ENCODE measurements around the gene ATP5PB. TPM values are rescaled to one million over a fixed set of nuclear protein-coding genes. Genes with fewer than 3 reads are reported as not detected.

Gene ATP5PB
- total RNA-seq, 1 experiment from 2014 or later, result 323 TPM

GRCh38 chr1:111491070-111491469 is 41.8 kb downstream of the ATP5PB start:
- no peak overlapping the region for H3K4me2 ChIP-seq (ENCODE audit: low read length)
- ATAC-seq, result no peak

GRCh38 chr1:111496398-111496797 is 47.1 kb downstream of the ATP5PB start:
- no peaks in the 10 kb centered on the region for H4K20me1 ChIP-seq (ENCODE audit: insufficient read depth)
- no peaks in the 10 kb centered on the region for H3K4me1 ChIP-seq (ENCODE audit: control insufficient read depth in 1 of 2, insufficient read depth in 2 of 2, low read length in 2 of 2)
- H3K9me2 ChIP-seq (ENCODE audit: insufficient read depth), result no peaks in the 10 kb centered on the region
- H3K79me2 ChIP-seq (ENCODE audit: insufficient read depth, low read length), result no peaks in the 10 kb centered on the region
- ChIA-PET CTCF (interaction anchor here (3.3 kb wide), 1 partner anchor 12 kb away, joined by 26 read pairs; no protein-coding TSS in a partner anchor), POLR2A (interaction anchor here (0.6 kb wide), 1 partner anchor 23 kb away, joined by 4 read pairs; no protein-coding TSS in a partner anchor), RAD21 (ENCODE audit: low non-redundant PET in 1 of 2, low total read pairs in 2 of 2, uncharacterized antibody in 2 of 2, unreplicated experiment in 2 of 2) (no interaction called here)
- no peaks in the 10 kb centered on the region for H3K9me3 ChIP-seq (ENCODE audit: control insufficient read depth in 1 of 2, insufficient read depth in 1 of 2, low read depth in 1 of 2, low read length in 2 of 2)
- TF ChIP-seq ELF1 (IDR thresholded peaks at IDR 0.05; ENCODE audit: borderline replicate concordance, low read depth), result no peak
- no peak overlapping the region for H3K4me3 ChIP-seq (replicated peaks in 1 of 2; ENCODE audit: low read depth in 1 of 2, low read length in 2 of 2)
- ATAC-seq (no peak), DNase-seq (ENCODE audit: low read depth, low spot score) (no peak)
- H3K4me2 ChIP-seq (ENCODE audit: low read length), result no peak overlapping the region
- intact Hi-C loops (cut with micrococcal nuclease), result no loop called here
- H3K27ac ChIP-seq (ENCODE audit: low read depth, low read length), result no peak overlapping the region
- no peaks in the 10 kb centered on the region for H3K36me3 ChIP-seq (ENCODE audit: control insufficient read depth in 1 of 2, insufficient read depth in 2 of 2, low read length in 2 of 2)
- H3K9ac ChIP-seq (ENCODE audit: low read length), result no peak overlapping the region
- no peak overlapping the region for H2AFZ ChIP-seq (ENCODE audit: low read depth, low read length, poor library complexity, severe bottlenecking)
- H3K27me3 ChIP-seq (ENCODE audit: insufficient read depth, low read length), result no peaks in the 10 kb centered on the region
- no TSS peak for BruUV-seq (replicated peaks)

More at GRCh38 chr1:111491070-111491469, 41.8 kb downstream of the ATP5PB start:
- Histone ChIP-seq H4K20me1 (ENCODE audit: insufficient read depth) (no peaks in the 10 kb centered on the region), H3K4me3 (replicated peaks in 1 of 2; ENCODE audit: low read depth in 1 of 2, low read length in 2 of 2) (no peak overlapping the region), H3K9me3 (ENCODE audit: control insufficient read depth in 1 of 2, insufficient read depth in 1 of 2, low read depth in 1 of 2, low read length in 2 of 2) (no peaks in the 10 kb centered on the region), H3K36me3 (ENCODE audit: control insufficient read depth in 1 of 2, insufficient read depth in 2 of 2, low read length in 2 of 2) (no peaks in the 10 kb centered on the region), H3K27ac (ENCODE audit: low read depth, low read length) (no peak overlapping the region), H3K79me2 (ENCODE audit: insufficient read depth, low read length) (no peaks in the 10 kb centered on the region), H3K9me2 (ENCODE audit: insufficient read depth) (no peaks in the 10 kb centered on the region), H3K4me1 (ENCODE audit: control insufficient read depth in 1 of 2, insufficient read depth in 2 of 2, low read length in 2 of 2) (no peaks in the 10 kb centered on the region), H3K9ac (ENCODE audit: low read length) (no peak overlapping the region), H3K27me3 (ENCODE audit: insufficient read depth, low read length) (no peaks in the 10 kb centered on the region), H2AFZ (ENCODE audit: low read depth, low read length, poor library complexity, severe bottlenecking) (no peak overlapping the region)
- TF ChIP-seq SIN3A (IDR thresholded peaks at IDR 0.05; ENCODE audit: low read depth) (no peak), CEBPB (IDR thresholded peaks at IDR 0.05; ENCODE audit: low read depth) (no peak), EGR1 (IDR thresholded peaks at IDR 0.05; ENCODE audit: low read depth) (no peak), ELF1 (IDR thresholded peaks at IDR 0.05; ENCODE audit: borderline replicate concordance, low read depth) (no peak), YY1 (IDR thresholded peaks at IDR 0.05; ENCODE audit: extremely low read depth, insufficient replicate concordance, low read depth, low read length) (no peak)
- RAD21 ChIA-PET (ENCODE audit: low non-redundant PET in 1 of 2, low total read pairs in 2 of 2, uncharacterized antibody in 2 of 2, unreplicated experiment in 2 of 2), result no interaction called here
- BruUV-seq (replicated peaks), result no TSS peak
- DNase-seq (ENCODE audit: low read depth, low spot score), result no peak
- CTCF ChIA-PET, result interaction anchor here (1.9 to 2.2 kb wide), 2 partner anchors 9 to 17 kb away, joined by 7 to 8 read pairs; no protein-coding TSS in a partner anchor
- POLR2A ChIA-PET, result interaction anchor here (1.1 kb wide), 1 partner anchor 263 kb away, joined by 3 read pairs; no protein-coding TSS in a partner anchor
- intact Hi-C loops (cut with micrococcal nuclease), result no loop called here

All from HCT116 (cell line).